Effector memory CD4-positive, alpha-beta T cell (primary cell): ENCODE measurements around the gene ABI3.

Source experiments
- DNase-seq, 3 donors: peaks; one replicate each; pipeline ENCODE4 v3.0.0-alpha.2; 2020
- H3K27ac ChIP-seq: 2 replicates; pipeline ENCODE4 v1.7.0; 2013; ENCODE audit warnings: mild to moderate bottlenecking, low read length, moderate library complexity; ENCODE audit not compliant: insufficient read depth, poor library complexity, severe bottlenecking
- H3K27me3 ChIP-seq: replicated peaks from 2 replicates; pipeline ENCODE4 v1.7.0; 2013; ENCODE audit warnings: mild to moderate bottlenecking, low read length; ENCODE audit not compliant: insufficient read depth, control insufficient read depth, poor library complexity, severe bottlenecking
- H3K36me3 ChIP-seq: 2 replicates; pipeline ENCODE4 v1.7.0; 2013; ENCODE audit warnings: mild to moderate bottlenecking, low read length, moderate library complexity; ENCODE audit not compliant: control insufficient read depth, insufficient read depth
- H3K4me1 ChIP-seq: 2 replicates; pipeline ENCODE4 v1.7.0; 2013; ENCODE audit warnings: low read length, mild to moderate bottlenecking; ENCODE audit not compliant: control insufficient read depth, insufficient read depth, poor library complexity, severe bottlenecking
- H3K4me3 ChIP-seq: 2 replicates; pipeline ENCODE4 v1.7.0; 2013; ENCODE audit warnings: low read length, low read depth, mild to moderate bottlenecking; ENCODE audit not compliant: insufficient read depth, poor library complexity, severe bottlenecking
- H3K9me3 ChIP-seq: 2 replicates; pipeline ENCODE4 v1.7.0; 2013; ENCODE audit warnings: mild to moderate bottlenecking, low read length, moderate library complexity; ENCODE audit not compliant: control insufficient read depth

The ABI3 gene

GRCh38 chr17:49231563-49231894 lies 21.0 kb downstream of the ABI3 start:
- H3K27me3 ChIP-seq: peaks cover 11% of the 10 kb centered on the region

GRCh38 chr17:49234509-49235080 lies 24.1 kb downstream of the ABI3 start:
- no peak overlapping the region for H3K4me3 ChIP-seq
- peaks cover 12% of the 10 kb centered on the region for H3K4me1 ChIP-seq
- peaks cover 6% of the 10 kb centered on the region for H3K27me3 ChIP-seq
- DNase-seq: no peak
- H3K36me3 ChIP-seq: no peaks in the 10 kb centered on the region
- H3K9me3 ChIP-seq: no peaks in the 10 kb centered on the region
- no peak overlapping the region for H3K27ac ChIP-seq

More at GRCh38 chr17:49231563-49231894, 21.0 kb downstream of the ABI3 start:
- Histone ChIP-seq H3K9me3 (no peaks in the 10 kb centered on the region), H3K4me1 (peaks cover 13% of the 10 kb centered on the region), H3K36me3 (no peaks in the 10 kb centered on the region), H3K27ac (no peak overlapping the region), H3K4me3 (peak overlapping the region; percentile 60)
- no peak for DNase-seq

GRCh38 chr17:49235896-49236295 lies 25.4 kb downstream of the ABI3 start:
- peaks cover 4% of the 10 kb centered on the region for H3K4me1 ChIP-seq
- no peak for DNase-seq
- no peak overlapping the region for H3K4me3 ChIP-seq
- H3K36me3 ChIP-seq: no peaks in the 10 kb centered on the region
- H3K27ac ChIP-seq: no peak overlapping the region
- no peaks in the 10 kb centered on the region for H3K9me3 ChIP-seq
- no peaks in the 10 kb centered on the region for H3K27me3 ChIP-seq

- DNase-seq: no peak
- Histone ChIP-seq H3K9me3 (no peaks in the 10 kb centered on the region), H3K4me3 (no peak overlapping the region), H3K4me1 (no peaks in the 10 kb centered on the region), H3K36me3 (no peaks in the 10 kb centered on the region), H3K27ac (no peak overlapping the region), H3K27me3 (no peaks in the 10 kb centered on the region)
These were observed 29.5 kb downstream of the ABI3 start for GRCh38 chr17:49239963-49240362.

- no peak overlapping the region for H3K27ac ChIP-seq
- H3K4me3 ChIP-seq: no peak overlapping the region
- no peaks in the 10 kb centered on the region for H3K4me1 ChIP-seq
- H3K9me3 ChIP-seq: no peaks in the 10 kb centered on the region
- no peaks in the 10 kb centered on the region for H3K36me3 ChIP-seq
- H3K27me3 ChIP-seq: no peaks in the 10 kb centered on the region
- DNase-seq: no peak
These were observed 30.1 kb downstream of the ABI3 start for GRCh38 chr17:49240619-49241018.

- H3K4me3 ChIP-seq: no peak overlapping the region
These were observed 30.5 kb downstream of the ABI3 start for GRCh38 chr17:49241040-49241439.

GRCh38 chr17:49241692-49242397 lies 31.3 kb downstream of the ABI3 start:
- H3K4me3 ChIP-seq: no peak overlapping the region
- no peaks in the 10 kb centered on the region for H3K9me3 ChIP-seq
- no peaks in the 10 kb centered on the region for H3K27me3 ChIP-seq
- H3K36me3 ChIP-seq: no peaks in the 10 kb centered on the region
- no peak overlapping the region for H3K27ac ChIP-seq
- H3K4me1 ChIP-seq: no peaks in the 10 kb centered on the region
- DNase-seq: no peak

More at GRCh38 chr17:49241040-49241439, 30.5 kb downstream of the ABI3 start:
- no peaks in the 10 kb centered on the region for H3K4me1 ChIP-seq
- no peaks in the 10 kb centered on the region for H3K36me3 ChIP-seq
- no peaks in the 10 kb centered on the region for H3K9me3 ChIP-seq
- no peak overlapping the region for H3K27ac ChIP-seq
- DNase-seq: no peak
- no peaks in the 10 kb centered on the region for H3K27me3 ChIP-seq

- no peaks in the 10 kb centered on the region for H3K36me3 ChIP-seq
- no peak overlapping the region for H3K4me3 ChIP-seq
- H3K4me1 ChIP-seq: no peaks in the 10 kb centered on the region
- H3K9me3 ChIP-seq: no peaks in the 10 kb centered on the region
- H3K27me3 ChIP-seq: no peaks in the 10 kb centered on the region
- no peak overlapping the region for H3K27ac ChIP-seq
- no peak for DNase-seq
These were observed 32.3 kb downstream of the ABI3 start for GRCh38 chr17:49242813-49243212.

- no peaks in the 10 kb centered on the region for H3K36me3 ChIP-seq
These were observed 34.3 kb downstream of the ABI3 start for GRCh38 chr17:49244839-49245238.

GRCh38 chr17:49247944-49248343 lies 37.4 kb downstream of the ABI3 start:
- DNase-seq: no peak
- Histone ChIP-seq H3K4me3 (no peak overlapping the region), H3K27me3 (no peaks in the 10 kb centered on the region), H3K27ac (no peak overlapping the region), H3K9me3 (no peaks in the 10 kb centered on the region), H3K36me3 (no peaks in the 10 kb centered on the region), H3K4me1 (no peaks in the 10 kb centered on the region)

More at GRCh38 chr17:49244839-49245238, 34.3 kb downstream of the ABI3 start:
- Histone ChIP-seq H3K4me3 (no peak overlapping the region), H3K27me3 (no peaks in the 10 kb centered on the region), H3K4me1 (no peaks in the 10 kb centered on the region), H3K9me3 (no peaks in the 10 kb centered on the region), H3K27ac (no peak overlapping the region)
- no peak for DNase-seq
